ENCODE data around the gene FOCAD.

DNA sequence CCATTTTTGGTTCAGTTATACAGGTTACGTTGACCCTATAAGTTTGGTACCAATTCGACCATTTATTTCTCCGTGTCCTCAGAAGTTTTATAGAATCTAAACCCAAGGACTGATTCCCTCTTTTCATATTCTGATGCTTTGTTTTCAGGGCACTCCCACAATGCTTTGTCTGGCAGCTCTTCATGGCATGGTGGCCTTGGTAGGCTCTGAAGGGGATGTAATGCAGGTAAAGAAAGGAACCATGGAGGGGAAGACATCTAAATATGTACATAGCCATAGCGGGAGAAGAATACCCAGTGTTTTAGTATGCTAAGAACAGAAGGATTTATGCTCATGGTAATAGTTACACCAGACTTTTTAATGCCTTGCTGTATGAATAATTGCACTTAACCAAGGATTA is 264.6 kb downstream of the FOCAD start:
- TF ChIP-seq POLR2A (IDR thresholded peaks at IDR 0.05): no peak
- TF ChIP-seq, protein P1, sequence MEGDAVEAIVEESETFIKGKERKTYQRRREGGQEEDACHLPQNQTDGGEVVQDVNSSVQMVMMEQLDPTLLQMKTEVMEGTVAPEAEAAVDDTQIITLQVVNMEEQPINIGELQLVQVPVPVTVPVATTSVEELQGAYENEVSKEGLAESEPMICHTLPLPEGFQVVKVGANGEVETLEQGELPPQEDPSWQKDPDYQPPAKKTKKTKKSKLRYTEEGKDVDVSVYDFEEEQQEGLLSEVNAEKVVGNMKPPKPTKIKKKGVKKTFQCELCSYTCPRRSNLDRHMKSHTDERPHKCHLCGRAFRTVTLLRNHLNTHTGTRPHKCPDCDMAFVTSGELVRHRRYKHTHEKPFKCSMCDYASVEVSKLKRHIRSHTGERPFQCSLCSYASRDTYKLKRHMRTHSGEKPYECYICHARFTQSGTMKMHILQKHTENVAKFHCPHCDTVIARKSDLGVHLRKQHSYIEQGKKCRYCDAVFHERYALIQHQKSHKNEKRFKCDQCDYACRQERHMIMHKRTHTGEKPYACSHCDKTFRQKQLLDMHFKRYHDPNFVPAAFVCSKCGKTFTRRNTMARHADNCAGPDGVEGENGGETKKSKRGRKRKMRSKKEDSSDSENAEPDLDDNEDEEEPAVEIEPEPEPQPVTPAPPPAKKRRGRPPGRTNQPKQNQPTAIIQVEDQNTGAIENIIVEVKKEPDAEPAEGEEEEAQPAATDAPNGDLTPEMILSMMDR (IDR thresholded peaks at IDR 0.05): no peak
